Vagina (tissue), 2 donors: ENCODE measurements around the gene CISH. TPM values are rescaled to one million over a fixed set of nuclear protein-coding genes. Genes with fewer than 3 reads are reported as not detected.

Source experiments
- DNase-seq, 2 donors: peaks; one replicate each; pipeline ENCODE4 v3.0.0-alpha.2; 2017; ENCODE audit errors: extremely low spot score in 2 of 2
- H3K27ac ChIP-seq: fragments of 200-600 bp; sonication (generic); one replicate; pipeline ENCODE4 v1.5.1; 2019
- H3K27me3 ChIP-seq: fragments of 200-600 bp; sonication (generic); one replicate; pipeline ENCODE4 v1.5.1; 2019
- H3K36me3 ChIP-seq, 2 donors: fragments of 200-600 bp; sonication (generic); one replicate each; pipeline ENCODE4 v1.5.1; 2017 to 2019
- H3K4me1 ChIP-seq: fragments of 200-600 bp; sonication (generic); one replicate; pipeline ENCODE4 v1.5.1; 2019
- H3K4me3 ChIP-seq, 2 donors: fragments of 200-600 bp; sonication (generic); 1 replicate in 1 of 2; 2 replicates in 1 of 2; pipeline ENCODE4 v1.5.1; 2016 to 2019
- H3K9me3 ChIP-seq: fragments of 200-600 bp; sonication (generic); one replicate; pipeline ENCODE4 v1.5.1; 2019
- CTCF ChIP-seq, 3 experiments: fragments of 450-650 bp in 2 of 3; fragments of 200-600 bp in 1 of 3; sonication (generic) in 1 of 3; IDR thresholded peaks; one replicate each; pipeline ENCODE4 v1.5.1; 2017 to 2019; ENCODE audit warnings: antibody characterized with exemption in 3 of 3, mild to moderate bottlenecking in 2 of 3, moderate library complexity in 2 of 3
- POLR2A ChIP-seq, 2 donors: fragments of 450-650 bp; IDR thresholded peaks; one replicate each; pipeline ENCODE4 v1.6.1; 2017; ENCODE audit warnings: antibody characterized with exemption in 2 of 2, mild to moderate bottlenecking in 2 of 2, moderate library complexity in 2 of 2
- POLR2AphosphoS5 ChIP-seq, 2 donors: sonication (generic); formaldehyde crosslinking; IDR thresholded peaks; one replicate each; pipeline ENCODE4 v1.9.0; 2017; ENCODE audit warnings: antibody characterized with exemption in 2 of 2, mild to moderate bottlenecking in 2 of 2, low read depth in 1 of 2; ENCODE audit not compliant: insufficient read depth in 1 of 2
- intact Hi-C: fragments of 100-400 bp; cut with DNase I; formaldehyde crosslinking; loops from one replicate; pipeline ENCODE4 v1.15.1; 2023
- total RNA-seq: library from RNA; depleted of rRNA; stranded (reverse); fragments of >200 nt; gene quantifications from one replicate; pipeline ENCODE4 v1.2.3, GENCODE V29; 2016

CISH gene
- total RNA-seq, 1 donor from 2014 or later: 21.9 TPM

GRCh38 chr3:50600841-50601591 is 10.6 kb downstream of the CISH start:
- Histone ChIP-seq H3K27ac (peak overlapping the region; percentile 98), H3K27me3 (no peaks in the 10 kb centered on the region), H3K9me3 (no peaks in the 10 kb centered on the region), H3K36me3 (no peaks in the 10 kb centered on the region), H3K4me1 (peaks cover 70% of the 10 kb centered on the region), H3K4me3 (peak overlapping the region; percentile 8 to 45)
- DNase-seq: peak in 1 of 2 donors; percentile 98
- intact Hi-C loops: no loop called here
- TF ChIP-seq POLR2AphosphoS5 (IDR thresholded peaks at IDR 0.05; ENCODE audit: insufficient read depth in 1 of 2, low read depth in 1 of 2): peak; percentile 92 to 95
- TF ChIP-seq CTCF (IDR thresholded peaks at IDR 0.05): no peak

- intact Hi-C loops: no loop called here
- Histone ChIP-seq H3K36me3 (no peaks in the 10 kb centered on the region), H3K4me3 (no peak overlapping the region), H3K27me3 (no peaks in the 10 kb centered on the region), H3K9me3 (no peaks in the 10 kb centered on the region), H3K4me1 (peaks cover 62% of the 10 kb centered on the region), H3K27ac (peak overlapping the region; percentile 98)
- no peak for DNase-seq
- no peak for TF ChIP-seq CTCF (IDR thresholded peaks at IDR 0.05)
- no peak for TF ChIP-seq POLR2A (IDR thresholded peaks at IDR 0.05)
- TF ChIP-seq POLR2AphosphoS5 (IDR thresholded peaks at IDR 0.05; ENCODE audit: insufficient read depth in 1 of 2, low read depth in 1 of 2): no peak
Measured at GRCh38 chr3:50600141-50600753, 11.3 kb downstream of the CISH start.

- peaks cover 57% of the 10 kb centered on the region for H3K4me1 ChIP-seq
- TF ChIP-seq POLR2AphosphoS5 (IDR thresholded peaks at IDR 0.05; ENCODE audit: insufficient read depth in 1 of 2, low read depth in 1 of 2): no peak
- no peak for TF ChIP-seq POLR2A (IDR thresholded peaks at IDR 0.05)
- no peak for TF ChIP-seq CTCF (IDR thresholded peaks at IDR 0.05)
- no peaks in the 10 kb centered on the region for H3K36me3 ChIP-seq
- no peak for DNase-seq
- no peaks in the 10 kb centered on the region for H3K27me3 ChIP-seq
- intact Hi-C loops: no loop called here
- peak overlapping the region; percentile 98 for H3K27ac ChIP-seq
- no peaks in the 10 kb centered on the region for H3K9me3 ChIP-seq
- no peak overlapping the region for H3K4me3 ChIP-seq
Measured at GRCh38 chr3:50599716-50600118, 11.9 kb downstream of the CISH start.

- Histone ChIP-seq H3K36me3 (no peaks in the 10 kb centered on the region), H3K27ac (peak overlapping the region; percentile 98), H3K9me3 (no peaks in the 10 kb centered on the region), H3K27me3 (no peaks in the 10 kb centered on the region), H3K4me1 (peaks cover 52% of the 10 kb centered on the region), H3K4me3 (no peak overlapping the region)
- DNase-seq: no peak
- intact Hi-C loops: no loop called here
- TF ChIP-seq POLR2A (IDR thresholded peaks at IDR 0.05) (no peak), CTCF (IDR thresholded peaks at IDR 0.05) (no peak), POLR2AphosphoS5 (IDR thresholded peaks at IDR 0.05; ENCODE audit: insufficient read depth in 1 of 2, low read depth in 1 of 2) (no peak)
Measured at GRCh38 chr3:50599115-50599715, 12.4 kb downstream of the CISH start.
